GM18873 (cell line): ENCODE measurements around the gene PPFIA3.

Experiments used
- ATAC-seq: cut with Tn5 transposase; IDR thresholded peaks from one replicate; pipeline ENCODE4 v1.9.1; 2021; ENCODE audit warnings: mild to moderate bottlenecking, moderate library complexity, moderate number of reproducible peaks; ENCODE audit not compliant: unreplicated experiment, low FRiP score

Gene PPFIA3

DNA sequence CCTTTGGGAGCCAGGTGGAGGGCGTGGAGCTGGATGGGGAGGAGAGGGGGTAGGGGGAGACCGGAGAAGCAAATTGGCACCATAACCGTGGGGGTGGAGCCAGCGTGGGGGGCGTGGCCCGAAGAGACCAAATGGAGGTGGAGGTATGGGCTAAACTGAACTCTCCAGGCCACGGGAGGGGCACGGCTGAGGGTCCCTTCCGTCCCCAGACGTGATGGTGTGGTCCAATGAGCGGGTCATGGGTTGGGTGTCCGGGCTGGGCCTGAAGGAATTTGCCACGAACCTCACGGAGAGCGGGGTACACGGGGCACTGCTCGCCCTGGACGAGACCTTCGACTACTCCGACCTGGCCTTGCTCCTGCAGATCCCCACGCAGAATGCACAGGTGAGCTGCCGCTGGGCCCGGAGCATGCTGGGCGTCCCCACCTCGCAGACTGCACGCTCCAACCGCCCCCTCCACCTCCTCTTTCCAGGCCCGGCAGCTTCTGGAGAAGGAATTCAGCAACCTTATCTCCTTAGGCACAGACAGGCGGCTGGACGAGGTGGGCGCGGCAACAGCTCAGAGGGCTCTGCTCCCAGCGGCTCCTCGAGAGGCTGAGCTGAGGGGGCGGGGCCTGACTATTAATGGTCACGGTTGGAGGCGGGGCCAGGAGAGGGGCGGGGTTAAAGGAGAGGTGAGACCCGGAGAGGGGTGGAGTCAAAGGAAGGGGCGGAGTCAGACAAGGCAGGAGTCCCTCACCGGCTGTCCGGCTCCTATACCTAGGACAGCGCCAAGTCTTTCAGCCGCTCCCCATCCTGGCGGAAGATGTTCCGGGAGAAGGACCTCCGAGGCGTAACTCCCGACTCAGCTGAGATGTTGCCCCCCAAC is 29.7 kb downstream of the PPFIA3 start:
- no peak for ATAC-seq

DNA sequence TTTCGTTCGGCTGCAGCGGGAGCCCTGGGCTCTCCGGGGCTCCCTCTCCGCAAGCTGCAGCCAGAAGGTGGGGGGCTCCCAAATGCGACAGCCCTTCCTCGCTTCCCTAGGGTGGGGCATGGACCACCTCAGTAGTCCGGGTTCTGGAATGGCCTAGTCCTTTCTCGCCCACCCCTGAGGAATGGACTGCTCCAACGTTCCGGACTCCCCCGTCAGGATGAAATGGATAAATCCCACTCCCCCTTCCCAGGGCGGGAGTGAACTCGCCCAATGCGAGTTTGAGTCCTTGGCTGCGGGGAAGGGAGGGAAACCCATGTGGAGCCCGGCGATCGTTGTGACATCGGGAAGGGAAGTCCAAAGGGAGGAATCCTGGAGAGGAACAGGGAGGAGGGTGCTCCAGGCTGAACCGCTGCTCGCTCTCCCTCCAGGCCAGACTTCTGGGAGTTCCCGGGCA is 30.3 kb downstream of the PPFIA3 start:
- ATAC-seq, result no peak

DNA sequence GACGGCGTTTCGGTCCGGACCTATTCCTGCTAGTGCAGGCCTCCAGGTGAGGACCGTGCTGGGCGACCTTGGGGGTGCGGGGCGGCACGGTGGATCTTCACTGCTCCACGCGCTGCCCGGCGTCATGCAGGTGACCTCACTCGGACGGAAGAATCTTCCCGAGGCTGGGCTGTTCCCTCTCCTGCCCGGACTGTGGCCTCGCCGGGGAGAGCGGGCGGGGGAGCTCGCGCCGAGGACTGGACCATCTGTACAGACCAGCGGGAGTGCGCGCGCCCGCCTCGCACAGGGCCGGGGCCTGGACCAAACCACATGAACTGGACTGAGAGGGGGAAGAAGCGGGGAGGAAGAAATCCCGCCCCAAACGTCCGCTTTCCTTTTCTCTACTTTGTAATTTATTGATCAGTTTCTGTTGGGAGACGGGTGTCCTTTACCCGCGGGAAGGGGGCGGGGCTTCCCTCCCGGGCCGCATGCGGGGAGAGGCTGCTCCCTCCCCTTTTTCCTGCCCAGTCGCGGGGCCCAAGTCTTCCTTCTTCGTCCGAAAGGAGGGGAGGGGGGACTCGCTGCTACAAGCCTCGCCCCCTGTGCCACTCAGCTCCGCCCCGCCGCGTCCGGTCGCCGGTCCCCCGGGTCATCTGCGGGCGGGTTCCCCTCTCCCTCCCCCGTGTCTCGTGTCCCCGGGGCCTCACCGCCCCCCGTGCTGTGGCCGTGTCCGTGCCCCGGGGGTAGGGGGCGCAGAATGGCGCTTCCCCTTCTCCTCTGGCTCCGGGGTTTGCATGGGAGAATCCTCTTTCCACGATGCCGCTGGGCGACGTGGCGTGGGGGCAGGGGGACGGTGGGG is 31.0 kb downstream of the PPFIA3 start:
- no peak for ATAC-seq

DNA sequence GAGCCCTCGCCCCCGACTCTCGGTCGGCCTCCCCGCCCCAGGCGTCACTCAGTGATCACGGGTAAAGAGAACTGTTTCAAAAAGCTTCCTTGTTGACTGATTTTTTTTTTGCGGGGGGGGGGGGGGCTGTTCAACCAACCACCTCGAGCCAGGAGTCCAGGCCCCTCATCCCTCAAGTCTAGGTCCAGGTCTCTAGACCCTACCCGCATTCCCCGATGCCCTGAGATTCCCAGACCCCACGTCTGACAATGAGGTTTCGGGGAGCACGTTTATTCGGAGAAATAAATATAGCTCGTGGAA is 31.6 kb downstream of the PPFIA3 start:
- no peak for ATAC-seq

DNA sequence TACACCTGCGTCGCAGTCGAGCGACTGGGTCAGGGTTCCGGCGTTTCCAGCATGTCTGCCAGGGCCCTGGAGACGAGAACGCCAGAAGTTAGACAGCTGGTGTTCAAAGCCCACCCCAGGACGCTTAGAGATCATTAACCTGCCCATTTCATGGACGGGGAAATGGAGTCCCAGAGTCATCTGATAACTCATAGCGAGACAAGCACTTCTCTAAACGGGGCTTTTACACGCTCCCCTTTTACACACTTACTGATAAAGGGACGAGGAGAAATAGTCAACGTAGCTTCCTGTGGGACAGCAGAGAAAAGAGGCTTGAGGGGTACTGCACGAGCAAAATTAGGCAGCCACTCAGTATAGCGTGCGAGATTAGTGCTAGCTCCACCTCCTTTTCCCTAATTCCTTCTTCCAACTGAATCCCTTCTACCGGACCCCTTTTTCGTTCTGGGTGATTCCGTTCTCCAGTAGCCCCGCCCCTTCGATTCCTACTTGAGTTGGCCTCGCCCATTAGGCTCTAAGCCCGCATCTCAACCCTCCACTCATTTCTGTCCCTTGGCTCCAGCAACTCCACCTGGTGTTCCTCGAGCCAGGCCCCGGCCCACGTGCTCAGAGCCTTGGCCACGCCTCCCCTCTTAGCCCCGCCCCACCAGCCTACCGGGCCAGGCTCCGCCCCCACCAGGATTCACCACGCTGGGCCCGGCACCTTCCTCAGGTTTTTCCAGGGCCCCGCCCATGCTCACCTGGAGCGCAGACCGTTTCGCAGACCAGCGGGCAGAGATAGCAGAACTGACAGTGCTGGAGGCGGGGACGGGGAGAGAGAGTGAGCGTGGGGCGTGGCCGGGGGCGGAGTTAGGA is 32.1 kb downstream of the PPFIA3 start:
- ATAC-seq, result no peak

DNA sequence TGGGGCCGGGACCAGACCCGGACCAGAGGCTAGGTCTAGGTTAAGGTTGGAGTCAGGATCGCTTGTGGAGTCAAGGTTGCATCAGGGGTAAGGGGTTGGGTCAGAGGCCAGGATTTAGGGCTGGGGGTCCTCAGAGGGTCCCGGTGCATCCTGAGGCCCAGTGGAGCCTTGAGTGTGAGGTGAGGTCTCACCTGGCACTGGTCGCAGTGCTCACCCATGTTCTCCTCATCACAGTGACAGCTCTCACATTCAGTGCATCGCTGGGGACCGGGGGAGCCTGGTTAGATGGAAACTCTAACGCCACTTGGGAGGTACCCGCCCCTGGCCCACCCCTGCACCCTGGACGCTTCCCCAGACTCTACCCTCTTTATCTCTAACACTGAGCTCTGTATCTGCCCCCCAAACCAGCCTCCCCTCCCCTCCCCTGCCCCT is 32.8 kb downstream of the PPFIA3 start:
- no peak for ATAC-seq

DNA sequence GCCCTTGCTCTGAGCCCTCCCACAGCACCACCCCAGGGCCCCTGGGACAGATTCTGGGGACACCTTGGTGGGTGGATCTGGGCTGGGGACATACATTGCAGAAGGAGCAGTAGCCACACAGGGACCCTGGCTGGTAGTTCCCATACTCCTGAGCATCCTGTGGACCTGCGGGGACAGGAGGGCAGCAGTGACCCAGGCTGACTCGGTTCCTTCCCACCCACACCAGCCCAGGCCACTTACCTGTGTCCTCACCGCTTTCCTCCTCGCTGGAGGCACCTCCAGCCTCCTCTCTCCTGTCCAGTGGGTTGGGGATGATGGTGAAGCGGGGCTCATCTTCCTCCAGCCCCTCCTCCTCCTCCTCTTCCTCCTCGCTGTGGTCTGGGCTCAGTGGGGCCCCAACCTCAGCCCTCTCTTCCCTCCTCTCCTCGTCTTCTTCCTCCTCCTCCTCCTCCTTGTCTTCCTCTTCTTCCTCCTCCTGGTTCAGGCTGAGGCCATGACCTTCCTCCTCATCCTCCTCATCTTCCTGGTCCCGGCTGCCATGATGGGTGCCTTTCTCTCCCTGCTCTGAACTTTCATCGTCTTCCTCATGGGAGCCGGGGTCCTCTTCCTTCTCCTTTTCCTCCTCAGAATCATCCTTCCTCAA is 33.9 kb downstream of the PPFIA3 start:
- ATAC-seq, result no peak

DNA sequence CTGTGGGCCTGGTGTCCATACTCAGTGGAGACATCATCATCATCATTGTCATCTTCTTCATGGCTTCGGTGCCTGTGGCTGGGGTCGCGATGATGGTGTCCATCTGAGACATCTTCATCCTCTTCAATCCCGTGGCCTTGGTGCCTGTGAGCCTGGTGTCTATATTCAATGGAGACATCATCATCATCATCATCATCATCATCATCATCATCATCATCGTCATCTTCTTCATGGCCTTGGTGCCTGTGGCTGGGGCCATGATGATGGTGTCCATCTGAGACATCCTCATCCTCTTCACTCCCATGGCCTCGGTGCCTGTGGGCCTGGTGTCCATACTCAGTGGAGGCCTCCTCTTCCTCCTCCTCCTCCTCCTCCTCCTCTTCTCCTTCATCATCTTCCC is 34.9 kb downstream of the PPFIA3 start:
- ATAC-seq, result no peak

DNA sequence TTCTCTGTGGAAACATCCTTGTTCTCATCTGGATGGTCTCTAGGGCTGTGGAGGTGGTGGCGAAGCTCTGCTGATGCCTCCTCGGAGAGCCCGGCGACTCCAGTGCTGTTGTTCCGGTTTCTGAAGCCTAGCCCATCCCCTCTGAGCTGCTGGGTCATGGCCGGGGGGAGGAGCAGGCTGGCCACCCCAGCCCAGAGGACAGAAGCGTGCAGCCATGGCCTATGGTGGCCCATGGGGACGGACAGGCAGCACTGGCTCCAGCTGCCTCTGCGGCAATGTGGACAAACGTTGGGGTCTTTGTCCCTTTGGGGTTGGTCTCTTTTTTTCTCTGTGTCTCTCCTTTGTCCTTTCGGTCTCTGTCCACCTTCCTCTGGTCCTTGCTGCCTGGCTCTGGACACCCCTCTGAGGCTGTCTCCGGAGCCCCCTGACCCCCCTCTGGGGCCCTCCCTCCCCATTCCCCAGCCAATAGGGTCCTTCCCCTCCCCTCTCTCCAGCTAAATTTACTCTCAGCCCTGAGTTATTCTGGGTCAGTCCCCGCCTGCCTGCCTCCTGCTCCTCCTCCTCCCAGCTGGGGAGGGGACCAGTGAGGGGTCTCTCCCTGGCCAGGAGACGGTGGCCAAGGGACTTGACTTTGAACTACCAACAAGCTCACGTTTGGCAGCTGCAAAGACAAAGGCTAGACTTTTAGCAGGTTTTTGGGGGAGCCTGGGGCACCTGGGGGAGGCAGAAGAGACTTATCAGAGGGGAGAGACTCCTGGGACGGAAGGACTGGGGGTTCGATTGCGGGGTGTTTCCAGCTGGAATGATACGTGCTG is 35.9 kb downstream of the PPFIA3 start, which contains the start of gene HRC:
HRC (minus strand) TSS at position 392 of the 815 bp plus-strand sequence; CDS start at position 233, 159 bp downstream.
- no peak for ATAC-seq

DNA sequence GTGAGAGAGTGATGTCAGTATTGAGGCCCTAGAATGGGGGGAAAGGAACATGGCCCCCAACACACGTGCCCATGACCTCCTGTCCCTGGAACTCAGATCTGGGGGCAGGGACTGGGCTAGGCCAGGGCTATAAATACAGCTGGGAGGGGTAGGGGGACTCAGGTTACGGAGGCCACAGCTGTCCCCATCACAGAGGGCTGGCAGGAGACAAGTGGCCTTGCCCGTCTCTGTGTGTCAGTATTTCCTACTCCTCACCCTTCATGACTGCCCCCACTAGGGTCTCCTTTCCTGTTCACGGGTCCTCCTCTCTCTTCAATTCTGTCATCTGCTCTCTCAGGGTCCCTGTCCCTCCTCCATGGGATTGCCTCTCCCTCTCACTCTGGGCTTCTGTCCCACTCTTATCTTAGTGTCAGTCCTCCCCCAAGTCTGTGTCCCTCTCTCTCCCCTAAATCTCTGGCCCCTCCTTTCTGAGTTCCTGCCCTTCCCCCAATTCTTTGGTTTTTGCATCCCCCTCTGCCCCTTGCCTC is 36.5 kb downstream of the PPFIA3 start:
- ATAC-seq, result no peak

DNA sequence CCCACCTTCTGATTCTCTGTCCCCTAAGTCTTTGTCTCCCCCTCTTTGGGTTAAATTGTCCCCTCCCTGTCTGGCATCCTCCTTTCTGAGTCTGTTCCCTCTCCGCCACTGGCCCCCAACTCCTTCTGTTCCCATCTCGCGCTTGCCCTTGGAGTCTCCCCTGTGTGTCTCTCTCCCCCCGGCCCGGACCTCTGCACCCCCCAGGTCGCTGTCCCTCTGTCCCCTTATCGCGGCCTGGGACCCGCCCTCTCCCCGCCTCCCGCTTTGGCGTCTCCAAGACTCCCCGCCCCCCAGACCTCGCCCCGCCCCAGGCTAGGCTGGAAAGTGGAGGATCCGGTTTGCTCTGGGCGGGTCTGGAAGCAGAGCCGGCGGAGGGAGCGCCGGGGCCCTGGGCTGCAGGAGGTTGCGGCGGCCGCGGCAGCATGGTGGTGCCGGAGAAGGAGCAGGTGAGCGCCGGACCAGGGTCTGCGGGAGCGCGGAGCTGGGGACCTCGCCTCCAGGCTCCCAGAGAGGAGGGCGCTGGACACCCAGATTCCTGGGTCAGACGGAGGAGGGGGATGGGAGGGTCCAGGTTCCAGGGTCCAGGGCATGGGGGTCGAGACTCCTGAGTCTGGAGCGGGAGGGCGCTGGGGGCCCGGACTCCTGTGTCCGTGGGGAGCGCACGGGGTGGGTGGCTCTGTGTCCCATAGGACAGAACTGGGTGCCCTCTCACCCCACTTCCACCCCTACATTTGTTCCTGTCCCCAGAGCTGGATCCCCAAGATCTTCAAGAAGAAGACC is 38.3 kb downstream of the PPFIA3 start, which contains the start of gene TRPM4:
TRPM4 (plus strand) TSS at position 348 of the 780 bp plus-strand sequence; CDS start at position 423, 75 bp downstream.
- no peak for ATAC-seq

DNA sequence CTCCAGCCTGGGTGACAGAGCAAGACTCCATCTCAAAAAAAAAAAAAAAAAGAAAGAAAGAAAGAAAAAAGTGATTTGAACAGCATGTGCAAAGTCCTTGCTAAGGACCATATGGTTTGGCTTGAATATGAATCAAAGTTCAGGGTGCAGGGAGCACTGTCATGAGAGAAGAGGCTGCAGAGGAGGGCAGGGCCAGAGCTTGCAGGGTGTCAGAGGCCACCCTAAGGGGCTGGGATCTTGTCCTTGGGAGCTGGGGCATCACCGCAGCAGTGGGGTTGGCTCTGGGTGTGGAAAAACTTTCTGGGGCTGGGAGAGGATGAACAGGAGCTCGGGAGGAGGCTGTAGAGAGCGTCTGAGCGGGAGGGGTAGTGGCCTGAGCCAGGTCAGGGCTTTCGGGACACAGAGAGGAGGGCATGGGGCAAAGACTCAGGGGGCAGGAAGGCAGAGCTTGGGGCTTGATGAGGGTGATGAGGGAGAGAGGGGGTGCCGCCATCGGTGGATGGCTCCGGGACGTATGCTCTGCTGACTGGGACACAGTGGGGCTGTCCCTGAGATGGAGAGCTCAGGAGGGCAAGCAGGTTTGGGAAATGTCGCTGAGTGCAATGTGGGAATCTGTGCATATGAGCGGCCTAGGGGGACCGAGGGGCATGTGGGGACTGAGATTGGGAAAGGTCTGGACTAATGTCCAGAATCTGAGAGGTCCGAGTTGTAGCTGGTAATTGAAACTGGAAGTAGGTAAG is 41.3 kb downstream of the PPFIA3 start:
- no peak for ATAC-seq

DNA sequence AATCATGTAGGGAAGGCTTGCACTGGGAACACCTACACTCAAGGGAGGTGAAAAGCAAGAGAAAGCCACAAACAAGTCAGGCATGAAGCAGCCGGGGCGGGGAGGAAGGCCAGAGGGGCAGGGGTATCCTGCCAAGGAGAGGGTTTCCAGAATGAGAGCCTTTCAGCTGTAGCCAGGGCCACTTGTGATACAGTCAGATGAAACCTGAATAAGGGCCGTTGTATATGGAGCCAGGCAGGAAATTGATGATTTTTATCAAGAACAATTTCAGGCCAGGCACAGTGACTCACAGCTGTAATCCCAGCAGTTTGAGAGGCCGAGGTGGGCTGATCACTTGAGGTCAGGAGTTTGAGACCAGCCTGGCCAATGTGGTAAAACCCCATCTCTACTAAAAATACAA is 42.6 kb downstream of the PPFIA3 start:
- no peak for ATAC-seq

DNA sequence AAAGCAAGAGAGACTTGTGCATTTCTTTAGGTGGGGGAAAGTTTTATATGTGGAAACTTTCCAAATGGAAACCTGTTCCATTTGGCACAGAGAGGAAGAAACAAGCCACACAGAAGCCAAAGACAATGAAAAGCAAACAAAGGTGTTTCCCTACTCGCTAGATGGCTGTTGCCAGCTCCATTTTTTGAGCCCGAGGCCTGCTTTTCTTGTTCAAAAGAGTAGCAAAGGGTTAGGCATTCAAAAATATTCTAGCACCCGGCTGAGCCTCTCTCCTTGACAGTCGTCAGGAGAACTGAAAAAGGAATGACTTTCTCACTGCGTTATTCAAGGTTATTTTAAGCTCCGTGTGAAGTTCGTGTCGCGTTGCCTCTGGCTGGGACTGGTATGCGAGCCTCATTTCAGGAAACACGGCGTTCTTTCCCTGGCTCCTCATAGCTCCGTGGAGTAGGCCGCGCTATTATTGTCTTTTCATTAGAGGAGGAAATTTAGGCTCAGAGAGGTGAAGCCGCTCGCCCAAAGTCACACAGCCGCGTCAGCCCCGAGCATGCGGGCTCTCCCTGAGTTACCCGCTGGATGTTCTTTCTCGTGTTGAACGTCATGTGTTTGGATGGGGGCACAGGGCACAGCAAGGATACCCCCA is 45.9 kb downstream of the PPFIA3 start:
- ATAC-seq, result no peak

DNA sequence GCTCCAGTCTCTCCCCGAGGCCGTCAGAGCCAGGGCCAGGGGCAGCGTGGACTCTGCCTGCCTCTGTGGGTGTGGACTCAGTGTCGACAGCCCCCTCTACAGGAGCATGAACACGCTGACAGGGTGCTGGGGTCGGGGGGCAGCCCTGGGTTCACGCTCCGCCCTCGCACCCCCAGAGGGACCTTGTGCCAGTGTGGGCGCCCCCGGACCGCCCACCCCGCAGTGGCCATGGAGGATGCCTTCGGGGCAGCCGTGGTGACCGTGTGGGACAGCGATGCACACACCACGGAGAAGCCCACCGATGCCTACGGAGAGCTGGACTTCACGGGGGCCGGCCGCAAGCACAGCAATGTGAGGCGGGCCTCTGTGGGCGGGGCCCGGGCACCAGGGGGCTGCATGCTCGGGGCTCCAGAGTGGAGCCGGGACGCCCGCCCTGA is 46.5 kb downstream of the PPFIA3 start:
- ATAC-seq, result no peak

DNA sequence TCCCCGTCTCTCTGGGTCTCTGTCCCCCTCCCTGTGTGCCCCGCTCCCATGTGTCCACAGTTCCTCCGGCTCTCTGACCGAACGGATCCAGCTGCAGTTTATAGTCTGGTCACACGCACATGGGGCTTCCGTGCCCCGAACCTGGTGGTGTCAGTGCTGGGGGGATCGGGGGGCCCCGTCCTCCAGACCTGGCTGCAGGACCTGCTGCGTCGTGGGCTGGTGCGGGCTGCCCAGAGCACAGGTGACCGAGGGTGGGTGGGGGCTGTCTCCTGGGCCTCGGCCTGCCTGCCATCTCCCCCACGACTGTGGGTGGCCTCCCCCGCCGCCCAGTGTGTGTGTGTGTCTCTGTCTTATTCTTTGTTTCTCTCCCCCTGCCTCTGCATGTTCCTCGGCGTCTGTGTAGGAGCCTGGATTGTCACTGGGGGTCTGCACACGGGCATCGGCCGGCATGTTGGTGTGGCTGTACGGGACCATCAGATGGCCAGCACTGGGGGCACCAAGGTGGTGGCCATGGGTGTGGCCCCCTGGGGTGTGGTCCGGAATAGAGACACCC is 48.6 kb downstream of the PPFIA3 start:
- ATAC-seq, result no peak

DNA sequence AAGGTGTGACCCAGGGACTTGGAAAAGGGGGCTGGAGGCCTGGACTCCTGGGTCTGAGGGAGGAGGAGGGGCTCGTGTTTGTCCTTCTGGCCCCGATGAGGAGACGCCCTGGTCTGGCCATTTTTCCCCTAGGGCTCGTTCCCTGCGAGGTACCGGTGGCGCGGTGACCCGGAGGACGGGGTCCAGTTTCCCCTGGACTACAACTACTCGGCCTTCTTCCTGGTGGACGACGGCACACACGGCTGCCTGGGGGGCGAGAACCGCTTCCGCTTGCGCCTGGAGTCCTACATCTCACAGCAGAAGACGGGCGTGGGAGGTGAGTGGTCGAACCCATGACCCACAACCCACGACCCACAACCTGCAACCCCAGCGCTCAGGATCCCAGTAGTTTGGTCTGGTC is 49.1 kb downstream of the PPFIA3 start:
- no peak for ATAC-seq
